C4-2B (cell line): ENCODE data around the gene MEGF11.

ENCODE experiments used
- ZFX ChIP-seq: fragments of 450-650 bp; IDR thresholded peaks from 2 replicates; pipeline ENCODE4 v1.6.1; 2017
- TF ChIP-seq, protein P1 (sequence below): fragments of 450-650 bp; conservative IDR thresholded peaks from 2 replicates; pipeline ENCODE4 v1.5.1; 2017; ENCODE audit warnings: mild to moderate bottlenecking

DNA sequence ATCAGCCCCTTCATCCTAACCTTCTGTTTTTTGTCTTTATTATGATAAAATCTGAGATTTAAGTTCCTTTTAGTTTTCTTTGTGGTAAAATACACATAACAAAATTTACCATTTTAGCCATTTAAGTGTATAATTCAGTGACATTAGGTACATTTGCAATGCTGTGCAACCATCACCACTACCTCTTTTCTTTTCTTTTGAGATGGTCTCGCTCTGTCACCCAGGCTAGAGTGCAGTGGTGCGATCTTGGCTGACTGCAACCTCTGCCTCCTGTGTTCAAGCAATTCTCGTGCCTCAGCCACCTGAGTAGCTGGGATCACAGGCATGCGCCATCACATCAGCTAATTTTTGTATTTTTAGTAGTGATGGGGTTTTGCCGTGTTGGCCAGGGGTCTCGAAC, 390.4 kb downstream of the MEGF11 start:
- TF ChIP-seq, protein P1, sequence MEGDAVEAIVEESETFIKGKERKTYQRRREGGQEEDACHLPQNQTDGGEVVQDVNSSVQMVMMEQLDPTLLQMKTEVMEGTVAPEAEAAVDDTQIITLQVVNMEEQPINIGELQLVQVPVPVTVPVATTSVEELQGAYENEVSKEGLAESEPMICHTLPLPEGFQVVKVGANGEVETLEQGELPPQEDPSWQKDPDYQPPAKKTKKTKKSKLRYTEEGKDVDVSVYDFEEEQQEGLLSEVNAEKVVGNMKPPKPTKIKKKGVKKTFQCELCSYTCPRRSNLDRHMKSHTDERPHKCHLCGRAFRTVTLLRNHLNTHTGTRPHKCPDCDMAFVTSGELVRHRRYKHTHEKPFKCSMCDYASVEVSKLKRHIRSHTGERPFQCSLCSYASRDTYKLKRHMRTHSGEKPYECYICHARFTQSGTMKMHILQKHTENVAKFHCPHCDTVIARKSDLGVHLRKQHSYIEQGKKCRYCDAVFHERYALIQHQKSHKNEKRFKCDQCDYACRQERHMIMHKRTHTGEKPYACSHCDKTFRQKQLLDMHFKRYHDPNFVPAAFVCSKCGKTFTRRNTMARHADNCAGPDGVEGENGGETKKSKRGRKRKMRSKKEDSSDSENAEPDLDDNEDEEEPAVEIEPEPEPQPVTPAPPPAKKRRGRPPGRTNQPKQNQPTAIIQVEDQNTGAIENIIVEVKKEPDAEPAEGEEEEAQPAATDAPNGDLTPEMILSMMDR = no peak
- no peak for TF ChIP-seq ZFX
